H1 (cell line): ENCODE measurements around the gene PTCHD1.

Experiments
- EZH2 ChIP-seq: fragments of 200-600 bp; sonication (generic); IDR thresholded peaks from 2 replicates; pipeline ENCODE4 v1.7.1; 2012; ENCODE audit warnings: low read depth, mild to moderate bottlenecking, moderate library complexity, low read length, inconsistent platforms; ENCODE audit not compliant: severe bottlenecking
- JUN ChIP-seq: IDR thresholded peaks from 2 replicates; pipeline ENCODE4 v1.6.1; 2011; ENCODE audit warnings: low read depth, mild to moderate bottlenecking, improper control_type of control experiment, low read length
- POLR2A ChIP-seq, 2 experiments: IDR thresholded peaks; 1 replicate in 1 of 2; 2 replicates in 1 of 2; pipeline ENCODE4 v1.6.1; 2011; ENCODE audit warnings: low read depth in 2 of 2, low read length in 2 of 2, mild to moderate bottlenecking in 2 of 2; ENCODE audit errors: control extremely low read depth in 1 of 2
- POLR2AphosphoS5 ChIP-seq: IDR thresholded peaks from 2 replicates; pipeline ENCODE4 v1.6.1; 2011; ENCODE audit warnings: low read depth, low read length
- RAD21 ChIP-seq, 2 experiments: IDR thresholded peaks in 1 of 2; conservative IDR thresholded peaks in 1 of 2; 2 replicates each; pipeline ENCODE4 v1.6.1; 2011; ENCODE audit warnings: low read depth in 2 of 2, low read length in 2 of 2, improper control_type of control experiment in 1 of 2, inconsistent platforms in 1 of 2, mild to moderate bottlenecking in 1 of 2, moderate library complexity in 1 of 2
- SRF ChIP-seq: IDR thresholded peaks from 2 replicates; pipeline ENCODE4 v1.6.1; 2011; ENCODE audit warnings: mild to moderate bottlenecking, low read depth, low read length, moderate library complexity
- YY1 ChIP-seq: IDR thresholded peaks from 2 replicates; pipeline ENCODE4 v1.6.1; 2011; ENCODE audit warnings: low read depth, mild to moderate bottlenecking, low read length
- TF ChIP-seq, protein P1 (sequence below), 3 experiments: IDR thresholded peaks; 1 replicate in 2 of 3; 2 replicates in 1 of 3; pipeline versions ENCODE4 v1.5.1 to v1.6.1; 2011; ENCODE audit warnings: low read length in 3 of 3, mild to moderate bottlenecking in 3 of 3, inconsistent platforms in 2 of 3, low read depth in 1 of 3, moderate library complexity in 1 of 3; ENCODE audit not compliant: insufficient read depth in 1 of 3; ENCODE audit errors: control extremely low read depth in 1 of 3

DNA sequence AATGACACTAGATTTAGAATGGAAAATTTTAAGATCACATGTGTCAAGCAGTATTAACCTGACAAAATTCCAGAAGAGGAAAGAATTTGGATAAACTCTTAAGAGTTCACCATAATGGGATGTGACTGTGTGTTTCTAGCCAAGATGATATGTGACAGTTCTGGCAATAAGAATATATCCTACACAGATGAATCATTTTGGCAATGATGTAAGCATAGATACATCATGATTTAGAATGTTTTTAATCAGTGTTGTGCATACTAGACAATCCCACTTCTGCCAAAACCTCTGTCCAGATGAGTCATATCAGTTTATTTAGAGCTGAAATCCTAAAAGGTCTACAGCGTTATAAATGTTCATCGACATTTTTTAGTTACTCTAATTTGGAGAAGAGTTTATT, 48.8 kb downstream of the PTCHD1 start:
- TF ChIP-seq, protein P1, sequence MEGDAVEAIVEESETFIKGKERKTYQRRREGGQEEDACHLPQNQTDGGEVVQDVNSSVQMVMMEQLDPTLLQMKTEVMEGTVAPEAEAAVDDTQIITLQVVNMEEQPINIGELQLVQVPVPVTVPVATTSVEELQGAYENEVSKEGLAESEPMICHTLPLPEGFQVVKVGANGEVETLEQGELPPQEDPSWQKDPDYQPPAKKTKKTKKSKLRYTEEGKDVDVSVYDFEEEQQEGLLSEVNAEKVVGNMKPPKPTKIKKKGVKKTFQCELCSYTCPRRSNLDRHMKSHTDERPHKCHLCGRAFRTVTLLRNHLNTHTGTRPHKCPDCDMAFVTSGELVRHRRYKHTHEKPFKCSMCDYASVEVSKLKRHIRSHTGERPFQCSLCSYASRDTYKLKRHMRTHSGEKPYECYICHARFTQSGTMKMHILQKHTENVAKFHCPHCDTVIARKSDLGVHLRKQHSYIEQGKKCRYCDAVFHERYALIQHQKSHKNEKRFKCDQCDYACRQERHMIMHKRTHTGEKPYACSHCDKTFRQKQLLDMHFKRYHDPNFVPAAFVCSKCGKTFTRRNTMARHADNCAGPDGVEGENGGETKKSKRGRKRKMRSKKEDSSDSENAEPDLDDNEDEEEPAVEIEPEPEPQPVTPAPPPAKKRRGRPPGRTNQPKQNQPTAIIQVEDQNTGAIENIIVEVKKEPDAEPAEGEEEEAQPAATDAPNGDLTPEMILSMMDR (IDR thresholded peaks at IDR 0.05; ENCODE audit: control extremely low read depth in 1 of 3, insufficient read depth in 1 of 3, low read depth in 1 of 3, low read length in 3 of 3) = no peak
- TF ChIP-seq RAD21 (IDR thresholded peaks at IDR 0.05 in 1 of 2, conservative IDR thresholded peaks at IDR 0.05 in 1 of 2; ENCODE audit: low read depth in 2 of 2, low read length in 2 of 2) (no peak), JUN (no peak), YY1 (no peak), EZH2 (no peak), POLR2AphosphoS5 (no peak), POLR2A (IDR thresholded peaks at IDR 0.05; ENCODE audit: control extremely low read depth in 1 of 2, low read depth in 2 of 2, low read length in 2 of 2) (no peak), SRF (no peak)
